IPS DF 19.7 (cell line): ENCODE measurements around the gene TADA2B.

Source experiments
- DNase-seq: peaks from one replicate; pipeline ENCODE4 v3.0.0-alpha.2; 2013; ENCODE audit warnings: low read depth, low spot score

The TADA2B gene

DNA sequence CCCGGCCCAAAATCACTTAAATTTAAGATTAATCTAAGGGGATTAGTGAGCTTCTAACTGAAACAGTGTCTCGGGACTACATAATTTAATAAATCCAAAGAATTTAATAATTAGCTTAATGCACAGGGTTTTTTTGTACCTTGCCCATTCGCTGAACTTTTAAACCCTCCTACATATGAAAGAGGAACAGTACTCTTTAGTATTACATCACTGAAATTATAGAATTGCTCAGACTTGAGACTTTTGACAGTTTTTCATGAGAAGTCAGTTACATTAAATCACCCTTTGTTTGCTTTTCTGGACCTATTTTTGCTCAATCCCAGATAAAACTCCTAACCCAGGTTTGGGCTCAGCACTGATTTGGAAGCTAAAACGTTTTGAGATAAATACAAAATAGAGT lies 2.4 kb upstream of the TADA2B start:
- no peak for DNase-seq

DNA sequence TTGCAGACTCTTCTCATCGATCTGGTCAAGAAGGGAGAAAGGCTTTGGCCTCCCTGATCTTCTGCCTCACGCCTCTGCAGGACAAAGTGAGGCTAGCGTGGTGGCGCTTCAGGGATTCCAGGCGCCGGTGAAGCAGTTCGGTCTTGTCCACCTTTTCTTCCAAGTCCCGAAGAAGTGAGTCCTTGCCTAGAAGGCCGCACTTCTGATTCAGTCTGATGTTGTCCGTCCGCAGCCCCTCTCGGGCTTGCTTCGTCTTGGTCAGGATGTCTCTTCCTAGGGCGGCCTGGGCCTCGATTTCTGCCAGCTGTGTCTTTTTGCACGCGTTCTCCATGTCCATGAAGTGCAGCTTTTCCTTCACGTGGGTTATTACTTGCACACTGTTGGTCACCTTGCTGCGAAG lies 1.9 kb upstream of the TADA2B start:
- DNase-seq, result no peak

DNA sequence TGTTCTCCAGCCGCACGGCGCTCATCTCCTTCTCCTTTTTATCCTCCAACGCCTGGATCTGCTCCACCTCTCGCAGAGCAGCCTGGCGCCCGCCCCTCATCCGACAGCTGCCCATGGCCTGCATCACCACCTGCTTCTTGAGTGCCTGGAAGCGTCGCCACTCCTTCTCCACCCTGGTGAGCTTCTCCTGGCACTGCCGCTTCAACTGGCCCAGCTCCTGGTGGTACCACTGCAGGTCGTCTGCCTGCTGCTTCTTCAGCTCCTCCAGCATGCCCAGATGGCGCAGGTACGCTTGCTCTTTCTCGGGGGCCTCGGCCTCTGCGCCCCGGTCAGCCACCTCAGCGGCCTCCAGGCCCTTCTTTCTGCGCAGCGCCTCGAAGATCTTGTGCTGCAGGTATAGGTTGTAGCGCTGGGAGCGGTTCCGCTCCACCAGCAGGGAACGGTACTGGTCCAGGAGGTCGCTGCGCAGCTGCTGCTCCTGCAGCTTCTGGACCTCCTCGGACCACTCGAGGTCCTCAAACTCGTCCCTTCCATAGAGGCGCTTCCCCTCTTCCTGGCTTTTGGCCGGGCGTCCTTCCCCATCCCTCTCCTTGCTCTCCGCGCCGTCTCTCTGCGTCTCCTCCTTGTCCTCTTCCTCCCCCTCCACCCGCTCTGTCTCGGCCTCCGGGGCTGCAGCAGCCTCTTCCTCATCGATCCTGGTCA lies 1.2 kb upstream of the TADA2B start:
- DNase-seq, result no peak

DNA sequence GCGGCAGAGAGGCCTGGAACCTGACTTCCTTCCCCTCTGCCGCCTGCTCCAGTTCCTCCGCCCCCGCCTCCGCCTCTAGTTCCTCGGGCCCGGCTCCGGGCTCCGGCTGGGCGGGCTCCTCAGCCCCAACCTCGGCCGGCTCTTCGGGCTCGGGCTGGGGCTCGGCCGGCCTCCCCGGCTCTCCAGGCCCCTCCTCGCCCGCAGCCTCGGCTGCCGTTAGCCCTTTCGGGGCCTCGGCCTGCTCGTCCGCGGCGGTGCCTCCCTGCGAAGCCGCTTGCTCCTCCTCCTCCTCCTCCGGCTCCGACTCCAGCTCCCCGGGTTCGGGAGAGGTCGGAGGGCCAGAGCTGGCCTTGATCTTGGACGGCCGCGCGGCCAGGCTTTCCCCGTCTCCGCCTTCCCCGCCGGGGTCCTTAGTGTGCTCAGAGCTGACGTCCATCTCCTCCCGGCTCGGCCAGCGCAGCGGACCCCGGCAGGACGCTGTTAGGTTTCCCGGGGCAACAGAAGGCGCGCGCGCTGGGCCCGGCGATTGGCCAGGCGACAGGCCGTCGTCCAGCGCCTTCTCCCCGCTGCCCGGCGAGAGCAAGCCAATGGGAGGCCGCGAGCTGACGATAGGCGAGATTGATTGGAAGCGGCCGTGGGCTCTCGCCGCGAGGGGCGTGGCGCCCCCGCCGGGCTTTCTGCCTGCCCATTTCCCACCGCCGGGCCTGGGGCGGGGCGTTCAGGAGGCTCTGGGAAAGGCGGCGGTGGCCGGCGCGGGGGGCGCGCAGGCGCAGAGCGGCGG lies 479 bp upstream of the TADA2B start:
- DNase-seq, result peak; percentile 80

DNA sequence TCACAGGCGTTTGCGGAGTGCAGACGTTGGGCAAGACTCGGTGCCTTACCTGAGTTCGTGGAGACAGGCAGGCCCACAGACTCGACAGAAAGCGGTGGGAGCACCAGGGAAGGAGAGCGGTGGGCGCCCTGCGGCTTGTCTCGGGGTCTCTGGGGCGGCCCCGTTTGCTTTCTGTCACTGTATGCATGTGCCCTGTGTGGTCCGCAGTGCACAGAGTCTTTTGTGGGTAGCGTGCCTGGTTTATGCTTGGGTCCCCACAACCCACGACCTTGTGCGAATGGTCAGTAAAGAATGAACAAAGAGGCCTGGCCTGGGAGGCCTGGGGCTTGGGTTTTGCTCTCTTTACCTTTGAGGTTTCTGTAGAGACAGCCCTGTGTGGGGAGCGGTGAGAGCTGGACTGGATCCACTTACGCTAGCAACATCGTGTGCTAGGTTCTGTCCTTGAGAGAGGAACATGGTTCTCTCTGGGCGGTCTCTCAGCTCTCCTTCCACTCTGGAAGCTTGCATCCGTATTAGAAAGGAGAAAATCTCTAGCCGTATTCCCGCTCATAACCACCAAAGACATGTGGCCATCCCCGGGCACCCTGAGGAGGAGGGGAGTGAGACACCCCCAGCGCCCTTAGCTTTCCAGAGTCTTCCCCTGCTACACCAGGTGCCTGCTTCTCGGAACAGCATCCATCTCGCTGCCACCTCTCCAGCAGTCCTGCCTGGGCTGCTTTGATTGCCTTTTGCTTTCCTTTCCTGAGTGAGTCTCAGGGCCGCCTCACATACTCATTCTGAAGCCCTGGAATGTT lies 1.2 kb downstream of the TADA2B start:
- no peak for DNase-seq

DNA sequence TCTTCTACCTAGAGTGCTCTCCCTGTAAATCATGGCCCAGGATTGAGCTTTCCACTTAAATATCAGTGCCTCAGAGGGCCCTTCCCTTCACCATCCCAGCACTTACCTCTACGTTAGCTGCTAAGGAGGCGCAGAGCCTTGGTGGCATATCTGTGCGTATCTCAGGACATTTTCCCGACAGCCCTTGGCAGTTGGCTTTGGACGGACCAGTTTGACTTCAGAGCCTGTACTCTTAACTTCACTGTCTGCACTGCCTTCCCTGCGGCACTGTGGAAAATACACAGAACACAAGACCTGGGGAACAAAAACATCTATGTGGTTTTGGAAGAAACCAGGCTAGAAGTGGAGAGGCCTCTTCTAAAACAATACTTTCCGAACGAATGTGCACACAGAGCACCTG lies 2.4 kb downstream of the TADA2B start:
- DNase-seq, result no peak

DNA sequence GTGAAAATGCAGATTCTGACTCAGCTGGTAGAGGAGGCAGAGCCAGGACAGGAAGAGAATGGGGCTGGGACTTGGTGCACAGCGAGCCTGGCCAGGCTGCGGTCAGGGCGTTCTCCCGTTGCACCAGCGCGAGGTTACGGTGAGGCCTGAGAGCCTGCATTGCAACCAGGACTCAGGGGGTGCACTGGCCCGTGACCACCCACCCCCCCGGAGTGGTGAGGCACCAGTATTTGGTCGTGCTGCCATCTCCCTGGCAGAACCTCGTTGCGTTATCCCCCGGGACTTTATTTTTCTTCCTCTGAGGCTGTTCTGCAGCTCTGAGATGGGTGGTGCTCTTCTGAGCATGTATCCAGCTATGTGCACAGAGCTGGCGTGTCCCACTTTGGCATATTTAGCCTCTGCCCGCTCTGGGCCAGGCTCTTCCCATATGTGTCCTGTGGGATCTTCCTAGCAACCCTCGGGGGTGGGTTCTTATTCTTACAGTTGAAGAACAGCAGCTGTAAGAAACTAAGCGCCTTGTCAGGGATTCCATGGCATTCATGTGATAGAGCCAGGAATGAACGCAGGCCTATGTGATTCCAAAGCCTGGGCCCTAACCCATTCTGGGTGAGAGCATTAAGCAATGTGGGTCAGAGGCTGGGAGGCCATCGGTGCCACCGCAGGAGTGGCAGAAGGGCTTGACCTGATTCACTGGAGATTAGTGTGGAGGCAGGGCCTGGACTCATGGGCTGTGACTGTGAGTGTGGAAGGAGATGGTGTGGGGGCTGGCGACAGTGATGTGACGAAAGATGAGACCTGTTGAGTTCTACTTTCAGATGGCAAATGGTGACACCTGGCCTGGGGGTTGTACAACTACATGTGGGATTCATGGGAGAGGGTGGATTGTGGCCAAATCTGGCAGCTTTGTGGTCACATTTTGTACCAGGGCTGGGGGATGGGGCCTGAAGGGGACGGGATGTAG lies 3.1 kb downstream of the TADA2B start:
- DNase-seq, result no peak

DNA sequence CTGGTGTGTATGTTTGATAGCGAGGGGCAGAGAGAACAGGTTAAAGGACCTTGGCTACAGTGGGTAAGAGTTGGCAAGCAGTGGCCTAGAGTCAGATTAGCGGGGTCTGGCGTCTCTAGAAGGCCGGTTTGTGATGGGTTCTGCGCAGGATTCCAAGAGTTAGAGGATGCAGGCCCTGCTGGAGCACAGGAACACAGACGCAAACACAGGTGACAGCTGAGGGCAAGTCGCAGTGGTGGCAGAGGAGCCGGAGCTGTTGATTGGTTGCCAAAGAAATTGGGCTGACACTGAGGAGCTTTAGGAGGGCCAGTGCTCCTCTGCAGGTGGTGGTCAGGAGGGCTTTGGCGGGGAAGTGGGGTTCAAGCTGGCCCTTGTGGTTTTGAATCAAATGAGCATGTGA lies 3.8 kb downstream of the TADA2B start:
- no peak for DNase-seq

DNA sequence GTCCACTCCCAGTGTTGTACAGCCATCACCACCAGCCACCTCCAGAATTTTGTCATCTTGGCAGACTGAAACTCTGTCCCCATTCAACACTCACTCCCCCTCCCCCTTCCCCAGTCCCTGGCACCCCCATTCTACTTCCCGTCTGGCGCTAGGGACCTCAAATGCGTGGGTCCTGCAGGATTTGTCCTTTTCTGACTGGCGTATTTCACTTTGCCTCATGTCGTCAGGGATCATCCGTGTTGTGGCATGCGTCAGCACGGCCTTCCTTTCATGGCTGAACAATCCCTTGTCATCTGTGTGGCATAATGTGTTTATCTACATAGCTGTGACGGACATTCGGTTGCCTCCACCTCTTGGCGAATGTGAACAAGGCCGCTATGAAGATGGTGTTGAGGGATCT lies 5.5 kb downstream of the TADA2B start:
- DNase-seq, result no peak

DNA sequence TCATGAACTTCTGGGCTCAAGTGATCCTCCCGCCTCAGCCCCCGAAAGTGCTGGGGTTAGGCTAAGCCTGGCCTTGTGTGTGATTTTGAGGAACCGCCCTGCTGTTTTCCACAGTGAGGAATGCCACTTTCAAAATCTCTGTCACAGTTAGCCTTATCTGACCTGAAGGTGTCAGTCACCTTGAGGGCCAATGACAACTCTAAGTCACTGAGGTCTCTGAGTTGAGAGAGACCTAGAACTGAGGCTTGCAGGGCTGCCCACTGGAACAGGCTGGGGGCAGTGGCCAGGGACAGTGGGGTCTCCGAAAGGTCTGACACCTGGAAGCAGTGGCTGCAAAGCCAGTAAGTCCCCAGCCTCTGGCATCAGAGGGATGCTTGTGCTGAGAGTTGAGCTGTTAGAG lies 6.1 kb downstream of the TADA2B start:
- DNase-seq, result no peak

DNA sequence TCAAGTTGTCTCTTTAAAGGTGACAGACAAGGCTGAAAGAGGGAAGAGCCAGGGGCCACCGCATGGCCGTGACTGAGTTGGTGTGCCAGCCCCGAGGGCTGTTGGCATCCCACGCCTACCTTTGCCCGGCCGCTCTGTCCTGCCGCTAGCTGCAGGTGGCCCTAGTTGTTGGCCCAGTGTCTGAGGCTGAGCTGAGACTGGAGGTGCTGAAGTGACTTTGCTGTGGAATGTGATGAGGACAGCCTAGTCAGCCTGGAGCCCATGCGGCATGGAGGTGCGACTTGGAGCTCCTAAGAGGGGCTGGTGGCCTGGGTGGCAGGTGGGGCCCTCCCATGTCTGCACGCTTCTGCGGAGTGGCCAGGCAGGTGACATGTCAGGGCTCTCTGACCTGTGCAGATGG lies 6.6 kb downstream of the TADA2B start:
- DNase-seq, result no peak

DNA sequence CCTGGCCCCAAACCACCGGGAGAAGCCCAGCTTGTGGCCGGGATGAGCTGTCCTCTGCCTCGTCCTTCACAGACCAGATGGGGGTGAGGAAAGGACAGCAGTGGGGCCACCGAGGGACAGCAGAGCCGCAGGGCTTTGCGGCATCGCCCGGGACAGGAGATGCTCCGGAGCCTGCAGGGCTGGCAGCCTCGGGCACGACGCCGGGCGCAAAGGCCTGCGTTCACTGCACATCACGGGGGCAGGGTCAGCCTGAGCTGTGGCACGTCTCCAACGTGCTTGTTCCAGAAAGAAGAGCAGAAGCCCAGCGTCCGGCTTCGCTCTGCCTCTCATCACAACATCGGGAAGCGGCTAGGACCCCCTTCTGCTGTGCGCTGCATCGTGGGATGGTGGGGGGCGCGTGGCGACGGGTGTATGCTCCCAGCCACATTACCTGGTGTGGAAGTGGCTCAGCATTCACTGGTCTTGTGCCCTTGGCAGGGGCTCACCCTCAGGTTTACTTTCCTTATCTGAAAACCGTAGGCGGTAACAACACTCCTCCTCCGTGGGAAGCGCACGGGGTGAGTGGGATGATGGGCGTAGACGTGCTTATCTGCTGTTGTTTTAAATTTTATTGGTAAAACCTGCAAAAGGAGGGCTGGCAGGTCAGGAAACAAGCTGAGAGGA lies 7.4 kb downstream of the TADA2B start:
- DNase-seq, result no peak

DNA sequence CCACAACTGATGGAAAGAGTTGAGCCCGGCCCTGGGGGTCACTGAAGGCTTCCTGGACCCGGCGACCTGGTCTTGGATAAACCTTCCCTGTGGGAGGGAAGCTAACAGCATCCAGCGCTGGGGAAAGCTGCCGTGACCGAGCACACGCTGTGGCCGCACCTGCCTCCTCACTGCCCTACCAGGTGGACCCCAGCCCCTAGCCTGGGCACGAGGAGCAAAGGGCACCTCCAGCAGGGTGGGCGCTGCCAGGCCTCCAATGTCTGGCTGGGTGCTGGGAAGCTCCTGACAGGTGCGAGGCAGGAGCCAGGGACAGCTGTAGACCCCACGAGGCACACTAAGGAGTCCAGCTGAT lies 7.9 kb downstream of the TADA2B start:
- no peak for DNase-seq

DNA sequence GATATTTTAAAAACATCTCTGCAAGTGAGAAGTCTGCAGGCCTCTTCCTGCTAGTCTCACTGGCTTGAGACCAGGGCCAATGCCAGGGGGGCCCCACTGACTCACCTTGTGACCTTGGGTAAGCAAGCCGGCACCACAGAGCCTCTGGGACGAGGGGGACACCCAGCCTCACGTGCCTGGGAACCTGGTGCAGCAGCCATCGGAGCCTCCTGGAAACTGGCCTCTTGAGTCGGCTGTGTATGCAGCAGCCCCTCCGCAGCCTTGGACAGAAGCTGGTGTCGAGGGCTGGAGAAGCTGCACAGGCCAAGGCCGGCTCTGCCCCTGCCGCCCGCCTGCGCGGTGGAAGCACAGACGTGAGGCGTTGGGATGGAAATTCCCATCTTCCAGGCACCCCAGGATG lies 8.7 kb downstream of the TADA2B start:
- DNase-seq, result no peak

DNA sequence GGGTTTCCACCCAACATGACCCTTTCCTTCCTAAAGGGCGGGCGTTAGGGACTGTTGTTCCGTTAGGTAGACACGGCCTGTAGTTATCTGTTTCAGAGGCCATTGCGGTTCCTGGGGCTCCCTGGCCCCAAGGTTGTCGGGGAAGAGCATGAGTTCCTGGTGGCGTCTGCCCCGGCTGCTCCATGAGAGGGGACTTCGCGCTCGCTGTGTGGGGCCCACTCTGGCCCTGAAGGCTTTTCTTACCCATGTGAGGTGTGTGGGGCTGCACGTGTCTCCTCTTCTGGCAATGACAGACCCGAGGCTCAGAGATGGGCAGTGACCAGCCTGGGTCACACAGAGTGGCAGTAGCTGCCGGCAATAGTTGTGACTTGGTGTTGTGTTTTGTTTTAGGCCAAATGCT lies 9.1 kb downstream of the TADA2B start:
- no peak for DNase-seq

DNA sequence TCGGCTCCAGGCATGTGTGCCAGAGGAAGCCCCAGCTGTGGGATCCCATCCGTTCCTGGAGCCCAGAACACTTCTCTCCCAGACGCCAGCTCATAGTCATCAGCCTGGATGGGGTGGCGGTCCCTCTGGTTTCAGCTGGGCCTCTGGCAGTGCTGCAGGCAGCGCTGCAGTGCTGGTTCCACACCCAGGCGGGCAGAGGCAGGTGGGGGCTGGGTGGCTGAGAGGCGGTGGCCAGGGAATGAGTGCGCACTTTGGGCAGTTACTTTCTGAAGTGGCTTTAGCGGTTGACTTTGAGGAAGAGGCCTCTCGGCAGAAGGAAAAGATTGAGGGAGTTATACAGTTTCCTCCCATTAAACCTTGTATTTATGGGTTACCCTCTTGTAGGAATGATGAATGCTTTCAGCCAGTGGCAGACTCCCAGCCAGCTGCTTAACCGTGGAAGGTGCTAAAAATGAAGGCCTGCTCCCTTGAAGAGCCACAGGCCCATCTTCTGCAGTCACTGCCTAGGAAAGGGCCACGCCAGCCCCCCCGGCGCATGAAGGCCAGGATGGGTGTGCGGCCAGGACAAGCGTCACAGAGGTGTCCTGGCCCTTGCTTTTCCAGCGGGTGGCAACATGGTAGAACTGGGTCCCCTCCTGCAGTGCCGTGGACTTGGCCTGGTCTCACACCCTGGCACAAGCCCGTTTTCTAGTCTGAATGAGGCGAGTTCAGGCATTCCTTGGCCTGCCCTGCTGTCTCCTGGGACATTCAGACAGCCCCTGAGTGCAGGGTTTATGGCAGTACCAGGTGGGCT lies 9.9 kb downstream of the TADA2B start:
- no peak for DNase-seq

DNA sequence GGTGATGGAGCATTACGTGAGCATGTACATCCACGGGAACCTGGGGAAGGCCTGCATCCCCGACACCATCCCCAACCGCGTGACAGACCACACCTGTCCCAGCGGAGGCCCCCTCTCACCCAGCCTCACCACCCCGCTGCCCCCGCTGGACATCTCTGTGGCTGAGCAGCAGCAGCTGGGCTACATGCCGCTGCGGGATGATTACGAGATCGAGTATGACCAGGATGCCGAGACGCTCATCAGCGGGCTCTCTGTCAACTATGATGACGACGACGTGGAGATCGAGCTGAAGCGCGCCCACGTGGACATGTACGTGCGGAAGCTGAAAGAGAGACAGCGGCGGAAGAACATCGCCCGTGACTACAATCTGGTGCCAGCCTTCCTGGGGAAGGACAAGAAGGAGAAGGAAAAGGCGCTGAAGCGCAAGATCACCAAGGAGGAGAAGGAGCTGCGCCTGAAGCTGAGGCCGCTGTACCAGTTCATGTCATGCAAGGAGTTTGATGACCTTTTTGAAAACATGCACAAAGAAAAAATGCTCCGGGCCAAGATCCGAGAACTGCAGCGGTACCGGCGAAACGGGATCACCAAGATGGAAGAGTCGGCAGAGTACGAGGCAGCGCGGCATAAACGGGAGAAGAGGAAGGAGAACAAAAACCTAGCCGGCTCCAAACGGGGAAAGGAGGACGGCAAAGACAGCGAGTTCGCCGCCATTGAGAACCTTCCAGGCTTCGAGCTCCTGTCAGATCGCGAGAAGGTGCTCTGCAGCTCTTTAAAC lies 11.1 kb downstream of the TADA2B start:
- DNase-seq, result no peak

DNA sequence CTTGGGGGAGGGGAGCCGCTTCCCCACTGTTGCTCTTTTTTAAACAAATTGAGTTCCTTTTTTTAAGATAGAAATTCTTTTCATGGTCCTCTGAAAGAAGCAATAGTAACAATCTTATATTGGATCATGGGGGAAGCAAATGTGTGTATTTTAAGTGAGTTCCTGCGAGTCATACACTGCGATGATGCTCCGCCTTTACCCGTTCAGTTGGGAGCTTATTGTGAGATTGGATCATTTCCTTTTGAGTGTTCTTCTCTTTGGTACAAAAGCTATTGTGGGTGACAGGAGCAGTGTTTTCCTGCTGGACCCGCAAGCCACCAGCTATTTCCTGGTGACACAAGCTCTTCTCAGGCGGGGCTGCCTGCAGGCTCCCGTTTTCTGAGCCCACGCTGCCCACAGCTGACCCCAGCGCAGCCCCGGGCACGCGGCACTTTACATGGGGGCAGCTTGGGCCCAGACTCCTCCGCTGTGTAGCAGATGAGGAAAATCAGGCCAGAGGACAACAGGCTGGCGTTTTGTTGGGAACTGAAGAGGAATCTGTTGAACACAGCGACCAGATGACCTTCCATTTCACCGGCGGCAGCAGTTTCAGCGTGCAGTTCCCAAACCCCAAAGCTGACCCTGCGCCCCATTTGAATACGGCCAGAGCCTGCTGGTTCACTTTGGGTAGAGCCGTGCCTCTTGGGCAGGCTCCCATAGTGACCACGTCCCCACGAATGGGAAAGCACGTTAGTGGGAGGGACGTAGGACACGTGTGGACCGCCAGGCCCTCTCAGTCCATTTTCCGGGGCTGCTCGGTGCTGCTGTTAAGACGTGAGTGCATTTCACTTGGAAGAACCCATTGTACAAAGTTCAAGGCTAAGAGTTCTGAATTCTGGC lies 12.2 kb downstream of the TADA2B start:
- no peak for DNase-seq

DNA sequence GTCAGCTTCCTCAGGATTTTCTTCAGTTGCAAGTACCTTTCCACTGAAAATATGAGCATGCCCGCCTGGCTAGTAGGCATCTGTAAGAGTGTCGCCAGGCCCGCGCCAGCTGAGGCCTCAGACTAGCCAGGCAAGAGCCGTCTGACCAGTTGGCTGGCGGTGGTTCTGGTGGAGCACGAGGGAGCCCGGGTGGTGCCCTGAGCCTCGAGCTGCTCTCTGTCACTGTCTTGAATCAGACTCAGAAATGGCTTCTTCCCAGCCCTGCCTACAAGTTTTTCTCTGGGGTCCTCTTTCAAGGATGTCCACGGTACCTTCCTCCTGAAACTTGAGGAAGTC lies 12.8 kb downstream of the TADA2B start:
- DNase-seq, result no peak
